GM10266 (cell line): ENCODE data around the gene BICD1.

Source experiments
- DNase-seq: peaks from one replicate; pipeline ENCODE4 v3.0.0; 2012; ENCODE audit errors: extremely low spot score
- CTCF ChIP-seq: IDR thresholded peaks from 2 replicates; pipeline ENCODE4 v1.5.1; 2012; ENCODE audit warnings: mild to moderate bottlenecking, low read depth; ENCODE audit not compliant: control insufficient read depth, insufficient read depth; ENCODE audit errors: missing control alignments

Gene BICD1

GRCh38 chr12:32290411-32290810, 183.8 kb downstream of the BICD1 start:
- TF ChIP-seq CTCF, result no peak
- DNase-seq, result no peak

- DNase-seq, result no peak
- no peak for TF ChIP-seq CTCF
These were observed 185.5 kb downstream of the BICD1 start for GRCh38 chr12:32292151-32292550.

- no peak for TF ChIP-seq CTCF
- DNase-seq, result no peak
These were observed 187.3 kb downstream of the BICD1 start for GRCh38 chr12:32293808-32294419.

GRCh38 chr12:32296567-32296966, 189.9 kb downstream of the BICD1 start:
- TF ChIP-seq CTCF, result no peak
- no peak for DNase-seq

- no peak for TF ChIP-seq CTCF
- no peak for DNase-seq
These were observed 192.3 kb downstream of the BICD1 start for GRCh38 chr12:32298917-32299316.

GRCh38 chr12:32301216-32301615, 194.6 kb downstream of the BICD1 start:
- DNase-seq, result no peak
- TF ChIP-seq CTCF, result no peak

GRCh38 chr12:32302218-32303173, 195.8 kb downstream of the BICD1 start:
- peak; percentile 87 for TF ChIP-seq CTCF
- DNase-seq, result peak; percentile 69
